Neural crest cell (in vitro differentiated cells): Measurements from ENCODE around the gene RUNX3. TPM values are rescaled to one million over a fixed set of nuclear protein-coding genes. Genes with fewer than 3 reads are reported as not detected.

ENCODE experiments used
- DNase-seq: peaks from one replicate; pipeline ENCODE4 v3.0.0; 2021; ENCODE audit warnings: low read depth, mixed read lengths, low spot score
- H3K27ac Mint-ChIP-seq: one replicate; pipeline ENCODE4 v1.8.0; 2021; ENCODE audit warnings: mild to moderate bottlenecking, mixed read lengths; ENCODE audit not compliant: unreplicated experiment
- H3K27me3 Mint-ChIP-seq: 2 replicates; pipeline ENCODE4 v1.8.0; 2021; ENCODE audit warnings: low read depth, mild to moderate bottlenecking, mixed read lengths
- H3K36me3 Mint-ChIP-seq: 2 replicates; pipeline ENCODE4 v1.8.0; 2021; ENCODE audit warnings: low read depth, mild to moderate bottlenecking, mixed read lengths
- H3K4me1 Mint-ChIP-seq: 2 replicates; pipeline ENCODE4 v1.8.0; 2021; ENCODE audit warnings: mixed read lengths
- H3K4me3 Mint-ChIP-seq: one replicate; pipeline ENCODE4 v1.8.0; 2021; ENCODE audit warnings: mild to moderate bottlenecking, mixed read lengths
- H3K9me3 Mint-ChIP-seq: 2 replicates; pipeline ENCODE4 v1.8.0; 2021; ENCODE audit warnings: mixed read lengths
- CTCF ChIP-seq: fragments of 200-600 bp; sonication (generic); conservative IDR thresholded peaks from 2 replicates; pipeline ENCODE4 v1.5.0; 2021; ENCODE audit warnings: antibody characterized with exemption, mild to moderate bottlenecking
- total RNA-seq: library from RNA; stranded (reverse); gene quantifications from 2 replicates; pipeline ENCODE4 v1.2.1, GENCODE V29; 2021

RUNX3 gene
- total RNA-seq, 1 donor from 2014 or later = 0.16 TPM

- no peak for TF ChIP-seq CTCF
- H3K4me1 Mint-ChIP-seq = peaks cover 5% of the 10 kb centered on the region
- no peak overlapping the region for H3K4me3 Mint-ChIP-seq
- no peak overlapping the region for H3K27ac Mint-ChIP-seq
- no peak for DNase-seq
- no peaks in the 10 kb centered on the region for H3K9me3 Mint-ChIP-seq
- no peaks in the 10 kb centered on the region for H3K36me3 Mint-ChIP-seq
- H3K27me3 Mint-ChIP-seq = peaks cover 20% of the 10 kb centered on the region
Observed at GRCh38 chr1:24918995-24919605, 11.0 kb downstream of the RUNX3 start.

- TF ChIP-seq CTCF = no peak
- H3K9me3 Mint-ChIP-seq = no peaks in the 10 kb centered on the region
Observed at GRCh38 chr1:24918370-24918769, 11.7 kb downstream of the RUNX3 start.

GRCh38 chr1:24917327-24918074 is 12.6 kb downstream of the RUNX3 start:
- no peak for DNase-seq
- peaks cover 7% of the 10 kb centered on the region for H3K4me1 Mint-ChIP-seq
- TF ChIP-seq CTCF = no peak
- H3K27ac Mint-ChIP-seq = no peak overlapping the region
- no peak overlapping the region for H3K4me3 Mint-ChIP-seq
- H3K36me3 Mint-ChIP-seq = no peaks in the 10 kb centered on the region
- no peaks in the 10 kb centered on the region for H3K9me3 Mint-ChIP-seq
- peaks cover 11% of the 10 kb centered on the region for H3K27me3 Mint-ChIP-seq

More at GRCh38 chr1:24918370-24918769, 11.7 kb downstream of the RUNX3 start:
- peaks cover 13% of the 10 kb centered on the region for H3K27me3 Mint-ChIP-seq
- H3K27ac Mint-ChIP-seq = no peak overlapping the region
- no peak overlapping the region for H3K4me3 Mint-ChIP-seq
- H3K4me1 Mint-ChIP-seq = peaks cover 5% of the 10 kb centered on the region
- DNase-seq = no peak
- H3K36me3 Mint-ChIP-seq = no peaks in the 10 kb centered on the region

- no peak overlapping the region for H3K27ac Mint-ChIP-seq
- H3K4me1 Mint-ChIP-seq = peaks cover 13% of the 10 kb centered on the region
- no peaks in the 10 kb centered on the region for H3K9me3 Mint-ChIP-seq
- no peak overlapping the region for H3K4me3 Mint-ChIP-seq
- DNase-seq = no peak
- H3K27me3 Mint-ChIP-seq = peaks cover 3% of the 10 kb centered on the region
- H3K36me3 Mint-ChIP-seq = no peaks in the 10 kb centered on the region
- TF ChIP-seq CTCF = no peak
Observed at GRCh38 chr1:24915816-24916602, 14.1 kb downstream of the RUNX3 start.

GRCh38 chr1:24914226-24915069 is 15.6 kb downstream of the RUNX3 start:
- TF ChIP-seq CTCF = no peak
- no peaks in the 10 kb centered on the region for H3K36me3 Mint-ChIP-seq
- DNase-seq = no peak
- no peak overlapping the region for H3K27ac Mint-ChIP-seq
- no peaks in the 10 kb centered on the region for H3K9me3 Mint-ChIP-seq
- peaks cover 20% of the 10 kb centered on the region for H3K4me1 Mint-ChIP-seq
- no peak overlapping the region for H3K4me3 Mint-ChIP-seq
- peaks cover 2% of the 10 kb centered on the region for H3K27me3 Mint-ChIP-seq
